Measurements from ENCODE around the gene MRPL38.

DNA sequence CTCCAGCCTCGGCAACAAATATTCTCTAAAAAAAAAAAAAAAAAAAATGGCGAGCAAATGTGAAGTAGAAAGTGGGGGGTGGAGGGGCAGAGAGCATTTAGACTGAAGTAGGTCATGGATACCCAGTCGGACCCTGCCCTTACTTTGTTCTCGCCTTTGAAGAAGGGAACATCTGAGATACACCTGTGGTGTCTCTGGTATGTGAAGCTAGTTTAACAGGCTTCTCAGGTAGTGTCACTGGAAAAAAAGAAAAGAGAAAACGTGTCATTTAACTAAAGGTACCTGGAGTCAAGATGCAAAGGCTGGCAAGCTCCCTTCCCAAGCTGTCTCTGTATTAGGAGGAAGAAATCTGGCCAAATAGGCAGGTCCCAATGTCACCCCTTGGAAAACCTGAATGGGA lies 28.2 kb upstream of the MRPL38 start:
- TF ChIP-seq, protein P1, sequence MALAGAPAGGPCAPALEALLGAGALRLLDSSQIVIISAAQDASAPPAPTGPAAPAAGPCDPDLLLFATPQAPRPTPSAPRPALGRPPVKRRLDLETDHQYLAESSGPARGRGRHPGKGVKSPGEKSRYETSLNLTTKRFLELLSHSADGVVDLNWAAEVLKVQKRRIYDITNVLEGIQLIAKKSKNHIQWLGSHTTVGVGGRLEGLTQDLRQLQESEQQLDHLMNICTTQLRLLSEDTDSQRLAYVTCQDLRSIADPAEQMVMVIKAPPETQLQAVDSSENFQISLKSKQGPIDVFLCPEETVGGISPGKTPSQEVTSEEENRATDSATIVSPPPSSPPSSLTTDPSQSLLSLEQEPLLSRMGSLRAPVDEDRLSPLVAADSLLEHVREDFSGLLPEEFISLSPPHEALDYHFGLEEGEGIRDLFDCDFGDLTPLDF (CRISPR knock-in tag; IDR thresholded peaks at IDR 0.05): no peak
- TF ChIP-seq, protein P2, sequence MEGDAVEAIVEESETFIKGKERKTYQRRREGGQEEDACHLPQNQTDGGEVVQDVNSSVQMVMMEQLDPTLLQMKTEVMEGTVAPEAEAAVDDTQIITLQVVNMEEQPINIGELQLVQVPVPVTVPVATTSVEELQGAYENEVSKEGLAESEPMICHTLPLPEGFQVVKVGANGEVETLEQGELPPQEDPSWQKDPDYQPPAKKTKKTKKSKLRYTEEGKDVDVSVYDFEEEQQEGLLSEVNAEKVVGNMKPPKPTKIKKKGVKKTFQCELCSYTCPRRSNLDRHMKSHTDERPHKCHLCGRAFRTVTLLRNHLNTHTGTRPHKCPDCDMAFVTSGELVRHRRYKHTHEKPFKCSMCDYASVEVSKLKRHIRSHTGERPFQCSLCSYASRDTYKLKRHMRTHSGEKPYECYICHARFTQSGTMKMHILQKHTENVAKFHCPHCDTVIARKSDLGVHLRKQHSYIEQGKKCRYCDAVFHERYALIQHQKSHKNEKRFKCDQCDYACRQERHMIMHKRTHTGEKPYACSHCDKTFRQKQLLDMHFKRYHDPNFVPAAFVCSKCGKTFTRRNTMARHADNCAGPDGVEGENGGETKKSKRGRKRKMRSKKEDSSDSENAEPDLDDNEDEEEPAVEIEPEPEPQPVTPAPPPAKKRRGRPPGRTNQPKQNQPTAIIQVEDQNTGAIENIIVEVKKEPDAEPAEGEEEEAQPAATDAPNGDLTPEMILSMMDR (IDR thresholded peaks at IDR 0.05): no peak
- TF ChIP-seq RELA (CRISPR knock-in tag; IDR thresholded peaks at IDR 0.05; ENCODE audit: borderline replicate concordance) (no peak), ZNF232 (CRISPR knock-in tag; IDR thresholded peaks at IDR 0.05) (no peak), HMGA2 (CRISPR knock-in tag; IDR thresholded peaks at IDR 0.05) (no peak), SMAD3 (CRISPR knock-in tag; IDR thresholded peaks at IDR 0.05; ENCODE audit: borderline replicate concordance) (no peak)
- TF ChIP-seq, protein P3, sequence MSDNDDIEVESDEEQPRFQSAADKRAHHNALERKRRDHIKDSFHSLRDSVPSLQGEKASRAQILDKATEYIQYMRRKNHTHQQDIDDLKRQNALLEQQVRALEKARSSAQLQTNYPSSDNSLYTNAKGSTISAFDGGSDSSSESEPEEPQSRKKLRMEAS (CRISPR knock-in tag; IDR thresholded peaks at IDR 0.05): no peak
- TF ChIP-seq, protein P4, sequence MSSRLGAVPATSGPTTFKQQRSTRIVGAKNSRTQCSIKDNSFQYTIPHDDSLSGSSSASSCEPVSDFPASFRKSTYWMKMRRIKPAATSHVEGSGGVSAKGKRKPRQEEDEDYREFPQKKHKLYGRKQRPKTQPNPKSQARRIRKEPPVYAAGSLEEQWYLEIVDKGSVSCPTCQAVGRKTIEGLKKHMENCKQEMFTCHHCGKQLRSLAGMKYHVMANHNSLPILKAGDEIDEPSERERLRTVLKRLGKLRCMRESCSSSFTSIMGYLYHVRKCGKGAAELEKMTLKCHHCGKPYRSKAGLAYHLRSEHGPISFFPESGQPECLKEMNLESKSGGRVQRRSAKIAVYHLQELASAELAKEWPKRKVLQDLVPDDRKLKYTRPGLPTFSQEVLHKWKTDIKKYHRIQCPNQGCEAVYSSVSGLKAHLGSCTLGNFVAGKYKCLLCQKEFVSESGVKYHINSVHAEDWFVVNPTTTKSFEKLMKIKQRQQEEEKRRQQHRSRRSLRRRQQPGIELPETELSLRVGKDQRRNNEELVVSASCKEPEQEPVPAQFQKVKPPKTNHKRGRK (CRISPR knock-in tag; IDR thresholded peaks at IDR 0.05; ENCODE audit: borderline replicate concordance): no peak
- TF ChIP-seq, protein P5, sequence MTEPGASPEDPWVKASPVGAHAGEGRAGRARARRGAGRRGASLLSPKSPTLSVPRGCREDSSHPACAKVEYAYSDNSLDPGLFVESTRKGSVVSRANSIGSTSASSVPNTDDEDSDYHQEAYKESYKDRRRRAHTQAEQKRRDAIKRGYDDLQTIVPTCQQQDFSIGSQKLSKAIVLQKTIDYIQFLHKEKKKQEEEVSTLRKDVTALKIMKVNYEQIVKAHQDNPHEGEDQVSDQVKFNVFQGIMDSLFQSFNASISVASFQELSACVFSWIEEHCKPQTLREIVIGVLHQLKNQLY (CRISPR knock-in tag; IDR thresholded peaks at IDR 0.05): no peak
- TF ChIP-seq, protein P6, sequence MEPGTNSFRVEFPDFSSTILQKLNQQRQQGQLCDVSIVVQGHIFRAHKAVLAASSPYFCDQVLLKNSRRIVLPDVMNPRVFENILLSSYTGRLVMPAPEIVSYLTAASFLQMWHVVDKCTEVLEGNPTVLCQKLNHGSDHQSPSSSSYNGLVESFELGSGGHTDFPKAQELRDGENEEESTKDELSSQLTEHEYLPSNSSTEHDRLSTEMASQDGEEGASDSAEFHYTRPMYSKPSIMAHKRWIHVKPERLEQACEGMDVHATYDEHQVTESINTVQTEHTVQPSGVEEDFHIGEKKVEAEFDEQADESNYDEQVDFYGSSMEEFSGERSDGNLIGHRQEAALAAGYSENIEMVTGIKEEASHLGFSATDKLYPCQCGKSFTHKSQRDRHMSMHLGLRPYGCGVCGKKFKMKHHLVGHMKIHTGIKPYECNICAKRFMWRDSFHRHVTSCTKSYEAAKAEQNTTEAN (CRISPR knock-in tag; IDR thresholded peaks at IDR 0.05): no peak
